ENCODE measurements around the gene TRAF3IP3. TPM values are rescaled to one million over a fixed set of nuclear protein-coding genes. Genes with fewer than 3 reads are reported as not detected.

The TRAF3IP3 gene
- total and polyA plus RNA-seq, 11 donors: 0.16 to 10.6 (median 0.75) TPM; not detected in 1

DNA sequence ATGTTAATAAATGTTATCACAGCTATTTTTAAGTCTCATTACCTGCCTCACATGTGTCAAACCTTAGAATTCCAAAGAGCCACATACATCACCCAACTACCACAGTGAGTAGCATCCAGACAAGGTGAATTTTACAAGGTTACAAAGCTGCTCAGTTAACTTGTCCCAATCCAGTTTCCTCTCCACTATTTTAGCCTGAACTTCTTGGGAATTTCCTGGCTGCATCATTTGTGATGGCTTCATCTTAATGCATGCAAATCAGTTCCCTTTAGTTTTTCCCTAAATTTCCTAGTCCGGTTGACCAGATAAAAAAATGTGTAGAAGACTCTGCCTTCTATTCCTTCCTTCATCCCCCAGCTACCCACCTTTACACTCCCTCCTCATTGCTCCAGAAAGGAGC lies 597 bp upstream of the TRAF3IP3 start:
- Histone ChIP-seq H3K4me1 (peaks cover 0 to 65% (median 0%) of the 10 kb centered on the region in 12 donors), H3K9me3 (no peaks in the 10 kb centered on the region), H3K27me3 (no peaks in the 10 kb centered on the region), H3K4me3 (peak overlapping the region in 1 of 12 donors; percentile 61), H3K36me3 (peaks cover 0 to 4% (median 0%) of the 10 kb centered on the region in 9 donors), H3K27ac (peak overlapping the region in 1 of 12 donors; percentile 94)
- DNase-seq (no peak), ATAC-seq (no peak)
- 88 to 91% (median 89%) methylated on average over 1 of the region's 1 CpG for WGBS, 4 donors
- TF ChIP-seq CTCF (IDR thresholded peaks at IDR 0.05) (no peak), POLR2A (IDR thresholded peaks at IDR 0.05) (no peak)
- intact Hi-C loops (cut with DNase I): no loop called here

GRCh38 chr1:209756615-209757445 lies 977 bp downstream of the TRAF3IP3 start:
- 67 to 84% (median 74%) methylated on average over 4 to 5 of the region's 5 CpGs for WGBS, 4 donors
- Histone ChIP-seq H3K9me3 (no peaks in the 10 kb centered on the region), H3K36me3 (peaks cover 0 to 20% (median 0%) of the 10 kb centered on the region in 9 donors), H3K4me1 (peaks cover 0 to 64% (median 0%) of the 10 kb centered on the region in 12 donors), H3K4me3 (peak overlapping the region in 3 of 12 donors; percentile 29 to 61 (median 34)), H3K27ac (peak overlapping the region in 2 of 12 donors; percentile 9 to 94), H3K27me3 (no peaks in the 10 kb centered on the region)
- peak in 3 of 5 donors; percentile 35 to 60 (median 49) for DNase-seq
- TF ChIP-seq CTCF (IDR thresholded peaks at IDR 0.05) (no peak), POLR2A (IDR thresholded peaks at IDR 0.05) (no peak)
- intact Hi-C loops (cut with DNase I): no loop called here
- ATAC-seq: peak in 3 of 4 donors; percentile 46 to 52 (median 47)

DNA sequence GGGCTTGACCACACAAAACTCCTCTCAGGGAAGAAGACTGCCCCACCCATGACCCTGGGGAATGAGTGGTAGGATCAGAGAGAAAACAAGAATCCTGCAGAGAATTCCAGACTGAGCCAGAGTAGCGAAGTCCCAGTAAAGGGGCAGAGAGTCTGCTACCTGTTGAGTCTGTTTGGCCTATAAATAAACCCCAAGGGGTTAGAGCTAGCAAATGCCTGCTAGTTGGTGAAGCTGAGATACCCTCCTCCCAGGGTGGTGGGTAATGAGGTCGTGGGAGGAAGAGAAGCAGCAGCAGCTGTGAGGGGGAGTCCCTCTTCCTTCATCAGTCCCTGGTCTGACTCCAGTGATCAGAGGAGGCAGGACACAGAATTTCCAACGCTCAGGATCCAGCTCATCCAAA lies 2.5 kb downstream of the TRAF3IP3 start:
- Histone ChIP-seq H3K9me3 (no peaks in the 10 kb centered on the region), H3K27ac (peak overlapping the region in 1 of 12 donors; percentile 94), H3K4me1 (peaks cover 0 to 62% (median 0%) of the 10 kb centered on the region in 12 donors), H3K27me3 (no peaks in the 10 kb centered on the region), H3K36me3 (peaks cover 0 to 32% (median 0%) of the 10 kb centered on the region in 9 donors), H3K4me3 (peak overlapping the region in 1 of 12 donors; percentile 61)
- ATAC-seq (no peak), DNase-seq (no peak)
- TF ChIP-seq POLR2A (IDR thresholded peaks at IDR 0.05): no peak
- no peak for TF ChIP-seq CTCF (IDR thresholded peaks at IDR 0.05)
- WGBS, 4 donors: 65 to 75% (median 68%) methylated on average over 3 of the region's 3 CpGs
- intact Hi-C loops (cut with DNase I): no loop called here

GRCh38 chr1:209759829-209760359 lies 4.0 kb downstream of the TRAF3IP3 start:
- no peaks in the 10 kb centered on the region for H3K9me3 ChIP-seq
- H3K36me3 ChIP-seq: peaks cover 0 to 41% (median 0%) of the 10 kb centered on the region in 9 donors
- no peak overlapping the region for H3K27ac ChIP-seq
- intact Hi-C loops (cut with DNase I): no loop called here
- ATAC-seq (no peak), DNase-seq (no peak)
- WGBS, 4 donors: 85 to 94% (median 88%) methylated on average over 8 to 12 of the region's 12 CpGs
- no peak overlapping the region for H3K4me3 ChIP-seq
- TF ChIP-seq POLR2A (IDR thresholded peaks at IDR 0.05) (no peak), CTCF (IDR thresholded peaks at IDR 0.05) (no peak)
- no peaks in the 10 kb centered on the region for H3K27me3 ChIP-seq
- peaks cover 0 to 60% (median 0%) of the 10 kb centered on the region in 12 donors for H3K4me1 ChIP-seq
